Mucosa of stomach (tissue), 1 donor: ENCODE data around the gene RTTN.

Experiments used
- H3K27me3 ChIP-seq: one replicate; pipeline ENCODE4 v1.7.0; 2013; ENCODE audit warnings: mild to moderate bottlenecking, low read length; ENCODE audit not compliant: control insufficient read depth, insufficient read depth
- H3K36me3 ChIP-seq: one replicate; pipeline ENCODE4 v1.7.0; 2013; ENCODE audit warnings: low read length; ENCODE audit not compliant: control insufficient read depth, insufficient read depth
- H3K4me1 ChIP-seq: one replicate; pipeline ENCODE4 v1.7.0; 2013; ENCODE audit warnings: mild to moderate bottlenecking, low read length; ENCODE audit not compliant: control insufficient read depth, insufficient read depth
- H3K4me3 ChIP-seq: one replicate; pipeline ENCODE4 v1.7.0; 2013; ENCODE audit warnings: low read length
- H3K9ac ChIP-seq: one replicate; pipeline ENCODE4 v1.7.0; 2013; ENCODE audit warnings: mild to moderate bottlenecking, low read length, moderate library complexity
- H3K9me3 ChIP-seq: one replicate; pipeline ENCODE4 v1.7.0; 2013; ENCODE audit warnings: mild to moderate bottlenecking, low read length, moderate library complexity; ENCODE audit not compliant: control insufficient read depth
- donor health status: Pancreatic carcinoma.

RTTN gene

DNA sequence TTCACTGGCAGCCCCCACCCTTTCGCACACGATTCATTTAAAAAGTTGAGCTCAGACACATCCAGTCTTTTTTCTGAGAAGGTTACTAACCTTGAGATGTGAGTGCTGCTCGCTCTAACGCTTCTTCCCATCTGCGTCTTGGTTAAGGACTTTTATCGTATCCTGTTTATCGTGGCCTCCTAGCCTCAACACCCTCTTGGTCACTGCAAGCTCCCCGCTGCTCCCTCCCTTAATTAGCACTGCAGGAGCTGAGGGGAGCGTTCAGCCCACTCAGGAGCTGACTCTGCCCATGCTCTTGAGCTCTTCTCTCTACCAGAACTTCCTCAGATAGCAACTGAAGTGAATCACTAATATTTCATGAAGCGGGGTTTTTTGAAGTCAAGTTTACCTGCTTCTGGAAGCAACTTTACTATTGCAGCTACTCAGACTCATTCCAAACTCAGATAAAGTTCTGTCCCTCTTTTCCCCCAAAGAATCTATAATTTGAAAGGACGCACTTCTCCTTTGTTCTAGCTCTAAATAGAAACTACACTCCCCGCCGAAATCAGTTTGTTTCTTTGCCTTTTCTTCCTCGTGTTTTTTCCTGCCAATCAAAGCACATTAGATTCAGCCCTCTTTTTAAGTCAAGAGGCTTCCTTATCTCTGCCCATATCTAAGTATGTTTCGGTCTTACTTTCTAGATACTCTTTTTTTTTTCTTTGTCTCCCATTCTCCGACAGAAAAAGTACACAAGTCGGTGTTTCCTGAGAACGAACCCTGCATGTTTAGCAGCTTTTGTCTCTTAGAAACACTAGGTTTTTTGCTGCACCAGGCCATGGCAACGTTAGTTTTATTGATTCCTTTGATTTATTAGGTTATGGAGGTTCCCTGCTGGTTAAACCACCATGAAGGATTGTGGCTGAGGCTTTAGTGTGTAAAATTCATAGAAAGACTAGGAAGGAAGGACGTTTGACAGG lies 248.5 kb downstream of the RTTN start:
- H3K9me3 ChIP-seq, result no peaks in the 10 kb centered on the region
- H3K27me3 ChIP-seq, result no peaks in the 10 kb centered on the region
- no peak overlapping the region for H3K4me3 ChIP-seq
- H3K9ac ChIP-seq, result no peak overlapping the region
- no peaks in the 10 kb centered on the region for H3K4me1 ChIP-seq
- no peaks in the 10 kb centered on the region for H3K36me3 ChIP-seq

DNA sequence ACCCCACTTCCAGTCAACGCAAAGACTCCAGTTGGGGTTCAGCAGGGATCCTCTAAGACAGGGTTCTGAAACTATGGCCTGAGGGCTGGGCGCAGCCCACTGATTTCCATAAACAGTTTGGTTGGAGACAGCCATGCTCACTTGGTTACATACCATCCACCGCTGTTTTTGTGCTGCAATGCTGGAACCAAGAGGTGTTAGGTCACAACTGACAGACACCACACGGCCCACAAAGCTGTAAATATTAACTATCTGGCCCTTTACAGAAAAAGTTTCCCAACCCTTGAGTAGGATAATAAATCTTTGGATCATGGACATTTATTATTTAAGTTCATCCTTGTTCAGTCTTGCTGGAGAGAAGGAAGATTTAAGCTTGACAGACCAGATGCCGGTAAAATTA lies 249.4 kb downstream of the RTTN start:
- Histone ChIP-seq H3K36me3 (no peaks in the 10 kb centered on the region), H3K4me1 (no peaks in the 10 kb centered on the region), H3K4me3 (no peak overlapping the region), H3K9me3 (no peaks in the 10 kb centered on the region), H3K9ac (no peak overlapping the region), H3K27me3 (no peaks in the 10 kb centered on the region)

DNA sequence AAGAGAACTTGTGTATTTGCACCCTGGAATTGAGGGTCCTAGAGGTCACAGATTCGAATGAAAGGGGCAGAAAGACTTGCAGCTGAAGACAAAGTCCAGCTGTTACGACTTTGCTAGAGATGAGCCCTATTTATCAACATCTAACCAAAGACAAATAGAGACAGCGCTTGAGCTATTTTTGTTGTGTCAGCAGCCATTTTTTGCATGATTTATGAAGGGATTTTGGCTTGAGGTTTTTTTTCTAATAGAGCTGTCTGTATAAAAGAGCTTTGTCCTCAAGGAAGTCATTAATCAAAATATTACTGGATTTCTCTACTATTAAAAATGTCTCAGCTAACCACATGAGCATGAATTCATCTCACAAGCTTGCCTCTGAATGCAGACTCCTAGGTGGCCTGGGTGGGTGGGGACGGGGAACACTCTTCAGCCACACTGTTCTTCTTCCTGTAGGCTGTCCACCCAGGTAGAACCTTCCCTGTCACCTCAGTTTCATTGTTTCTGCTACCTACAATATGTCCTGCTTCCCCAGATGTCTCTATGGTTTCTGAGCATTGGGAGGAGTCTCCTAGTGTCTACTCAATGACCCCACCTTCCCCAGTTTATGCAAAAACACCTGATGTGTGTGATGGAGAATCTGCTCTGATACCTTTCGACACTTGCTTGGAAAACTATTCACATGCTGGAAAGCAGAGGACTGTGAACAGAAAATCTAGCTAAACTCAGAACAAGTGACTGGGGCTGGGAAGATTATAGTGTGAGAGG lies 250.6 kb downstream of the RTTN start:
- no peak overlapping the region for H3K9ac ChIP-seq

DNA sequence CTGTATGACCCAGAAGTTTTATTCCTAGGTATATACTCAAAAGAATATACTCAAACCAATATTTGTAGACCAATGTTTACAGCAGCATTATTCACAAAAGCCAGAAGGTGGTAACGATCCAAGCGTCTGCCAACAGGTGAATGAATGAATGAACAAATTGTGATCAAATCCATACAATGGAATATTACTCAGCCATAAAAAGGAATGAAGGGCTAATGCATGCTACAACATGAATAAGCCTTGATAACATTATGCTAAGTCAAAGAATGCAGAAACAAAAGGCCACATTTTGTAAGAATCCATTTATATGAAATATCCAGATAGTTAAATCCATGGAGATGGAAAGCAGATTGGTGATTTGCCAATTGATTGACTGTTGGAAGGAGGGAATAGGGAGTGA lies 252.3 kb downstream of the RTTN start:
- Histone ChIP-seq H3K4me1 (no peaks in the 10 kb centered on the region), H3K27me3 (no peaks in the 10 kb centered on the region), H3K36me3 (no peaks in the 10 kb centered on the region), H3K9me3 (no peaks in the 10 kb centered on the region), H3K9ac (no peak overlapping the region), H3K4me3 (no peak overlapping the region)

More for the DNA sequence above, 250.6 kb downstream of the RTTN start:
- no peaks in the 10 kb centered on the region for H3K4me1 ChIP-seq
- H3K4me3 ChIP-seq, result no peak overlapping the region
- H3K9me3 ChIP-seq, result no peaks in the 10 kb centered on the region
- H3K36me3 ChIP-seq, result no peaks in the 10 kb centered on the region
- H3K27me3 ChIP-seq, result no peaks in the 10 kb centered on the region
